Measurements from ENCODE around the gene EXTL2. TPM values are rescaled to one million over a fixed set of nuclear protein-coding genes. Genes with fewer than 3 reads are reported as not detected.

Gene EXTL2
- total and polyA plus RNA-seq, 2 experiments from 2014 or later = 45.3 to 45.4 TPM

- no peak for TF ChIP-seq REST (IDR thresholded peaks at IDR 0.05; ENCODE audit: unreplicated experiment)
- no peak for TF ChIP-seq JUNB (IDR thresholded peaks at IDR 0.05; ENCODE audit: unreplicated experiment)
- TF ChIP-seq EZH2 (IDR thresholded peaks at IDR 0.05; ENCODE audit: low read depth, unreplicated experiment) = no peak
- no peak for TF ChIP-seq STAT1 (IDR thresholded peaks at IDR 0.05; ENCODE audit: unreplicated experiment)
Observed at GRCh38 chr1:100879422-100879821, 15.2 kb downstream of the EXTL2 start (continued).

DNA sequence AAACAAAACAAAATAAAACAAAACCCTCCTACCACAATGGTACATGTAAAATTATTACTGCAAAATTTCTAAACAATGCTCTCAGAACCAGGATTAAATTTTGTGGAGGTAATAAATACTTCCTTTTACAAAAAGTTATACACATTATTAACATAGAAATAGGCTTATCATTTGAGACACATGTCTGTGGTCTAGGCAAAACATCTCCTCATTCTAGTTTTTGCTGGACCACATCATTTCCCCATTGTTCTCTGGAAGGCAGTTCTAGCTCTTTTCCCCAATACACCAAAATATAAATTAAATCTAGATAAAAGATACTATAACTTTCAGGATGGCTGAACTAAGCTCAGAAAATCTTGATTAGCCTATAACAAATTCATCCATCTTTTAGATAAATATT is 18.4 kb downstream of the EXTL2 start:
- Histone ChIP-seq H3K4me3 (no peak overlapping the region), H3F3A (replicated peaks; ENCODE audit: low read depth) (no peaks in the 10 kb centered on the region), H3K36me3 (ENCODE audit: insufficient read depth) (peaks cover 15% of the 10 kb centered on the region; the same call in 1 of the 2 replicates), H3K79me2 (replicated peaks; ENCODE audit: insufficient read depth) (peaks cover 6% of the 10 kb centered on the region), H3K4me1 (ENCODE audit: insufficient read depth) (peaks cover 3% of the 10 kb centered on the region; the same call in 1 of the 2 replicates), H3K27ac (ENCODE audit: low read depth) (no peak overlapping the region), H3K4me2 (no peak overlapping the region), H4K20me1 (replicated peaks; ENCODE audit: insufficient read depth) (peaks cover 4% of the 10 kb centered on the region), H2AFZ (no peak overlapping the region), H3K9me2 (ENCODE audit: insufficient read depth) (no peaks in the 10 kb centered on the region), H3K27me3 (ENCODE audit: insufficient read depth) (no peaks in the 10 kb centered on the region)
- ATAC-seq = no peak
- Mint-ChIP-seq H3K9me3 (no peaks in the 10 kb centered on the region), H3K27ac (no peak overlapping the region), H3K4me3 (no peak overlapping the region), H3K36me3 (ENCODE audit: low read depth) (no peaks in the 10 kb centered on the region; the same call in 1 of the 3 replicates), H3K27me3 (ENCODE audit: insufficient read depth, low read depth, poor library complexity) (no peaks in the 10 kb centered on the region), H3K4me1 (peaks cover 3% of the 10 kb centered on the region; the same call in 2 of the 3 replicates)
- no peak for DNase-seq (ENCODE audit: low spot score)
- TF ChIP-seq CTCF (conservative IDR thresholded peaks at IDR 0.05; ENCODE audit: low read depth in 2 of 2) (no peak), ZNF331 (CRISPR knock-in tag; IDR thresholded peaks at IDR 0.05; ENCODE audit: low read depth) (no peak), EZH2 (IDR thresholded peaks at IDR 0.05; ENCODE audit: low read depth, unreplicated experiment) (no peak), REST (IDR thresholded peaks at IDR 0.05; ENCODE audit: unreplicated experiment) (no peak), CREB1 (CRISPR knock-in tag; IDR thresholded peaks at IDR 0.05; ENCODE audit: low read depth) (no peak), JUNB (IDR thresholded peaks at IDR 0.05; ENCODE audit: unreplicated experiment) (no peak), POLR2AphosphoS5 (IDR thresholded peaks at IDR 0.05; ENCODE audit: low read depth) (no peak)
- TF ChIP-seq, protein P1, sequence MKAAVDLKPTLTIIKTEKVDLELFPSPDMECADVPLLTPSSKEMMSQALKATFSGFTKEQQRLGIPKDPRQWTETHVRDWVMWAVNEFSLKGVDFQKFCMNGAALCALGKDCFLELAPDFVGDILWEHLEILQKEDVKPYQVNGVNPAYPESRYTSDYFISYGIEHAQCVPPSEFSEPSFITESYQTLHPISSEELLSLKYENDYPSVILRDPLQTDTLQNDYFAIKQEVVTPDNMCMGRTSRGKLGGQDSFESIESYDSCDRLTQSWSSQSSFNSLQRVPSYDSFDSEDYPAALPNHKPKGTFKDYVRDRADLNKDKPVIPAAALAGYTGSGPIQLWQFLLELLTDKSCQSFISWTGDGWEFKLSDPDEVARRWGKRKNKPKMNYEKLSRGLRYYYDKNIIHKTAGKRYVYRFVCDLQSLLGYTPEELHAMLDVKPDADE (IDR thresholded peaks at IDR 0.05) = no peak
